Inflammatory macrophage treated with lipopolysaccharide for 1 hour (primary cell): ENCODE results near the gene ACSL5.
"Not testable (repeated sequence)": the region's sequence is repeated elsewhere in the genome, so short reads cannot be mapped to it uniquely, and the experiment has no call there.

ENCODE experiments used
- DNase-seq, 2 donors: peaks; one replicate each; pipeline ENCODE4 v3.0.0-alpha.2; 2020 to 2022

The ACSL5 gene

DNA sequence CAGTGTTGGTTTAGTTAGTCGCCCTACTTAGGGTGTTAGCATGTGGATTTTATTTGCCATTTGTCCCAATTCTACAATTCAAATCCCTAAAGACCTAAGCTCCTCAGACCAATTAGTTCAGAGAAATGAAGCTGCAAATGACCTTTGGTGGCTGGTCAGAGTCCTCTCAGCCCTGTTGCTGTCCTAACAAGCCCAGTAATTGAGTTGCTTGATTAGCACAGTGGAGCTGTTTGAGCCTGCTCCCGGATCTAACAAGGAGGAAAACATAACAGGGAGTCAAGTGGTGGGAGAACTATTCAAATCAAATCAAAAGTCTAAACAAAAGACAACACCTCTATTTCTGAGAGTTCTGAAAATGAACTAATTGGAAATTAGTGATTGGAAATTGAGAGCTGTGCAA, 50.7 kb downstream of the ACSL5 start:
- DNase-seq: no peak

DNA sequence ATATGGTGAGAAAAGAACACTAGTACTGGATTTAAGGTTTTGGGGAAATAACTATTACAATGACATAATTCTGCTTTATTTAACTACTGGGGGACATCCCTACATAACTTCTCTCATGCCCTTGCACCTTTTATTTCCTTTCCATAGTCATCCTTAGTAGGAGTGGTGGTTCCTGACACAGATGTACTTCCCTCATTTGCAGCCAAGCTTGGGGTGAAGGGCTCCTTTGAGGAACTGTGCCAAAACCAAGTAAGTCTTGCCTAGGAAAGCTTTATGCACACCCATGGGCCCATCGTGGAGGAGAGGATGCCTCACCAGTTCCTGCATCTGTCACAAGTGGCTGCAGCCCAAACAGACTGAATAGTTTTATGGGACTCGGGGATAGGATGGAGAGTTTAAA, 52.2 kb downstream of the ACSL5 start:
- peak; percentile 53 to 84 for DNase-seq

DNA sequence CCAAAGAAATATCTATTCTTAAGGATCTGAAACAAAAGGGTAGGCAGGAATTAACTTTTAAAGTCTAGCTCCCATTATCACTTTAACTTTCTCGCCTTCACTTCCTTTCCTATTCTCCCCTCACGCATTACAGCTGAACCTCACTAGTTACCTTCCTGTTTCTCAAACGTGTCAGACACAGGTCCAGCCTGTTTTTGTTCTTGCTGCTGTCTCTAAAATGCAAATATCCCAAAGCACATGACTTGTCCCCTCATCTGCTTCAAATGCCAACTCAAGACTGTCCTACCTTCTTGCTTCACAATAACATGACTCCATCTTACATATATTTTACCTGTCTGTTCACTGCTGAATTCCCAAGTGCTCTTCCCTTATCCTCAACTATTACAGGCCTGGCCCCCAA, 55.2 kb downstream of the ACSL5 start:
- no peak for DNase-seq

DNA sequence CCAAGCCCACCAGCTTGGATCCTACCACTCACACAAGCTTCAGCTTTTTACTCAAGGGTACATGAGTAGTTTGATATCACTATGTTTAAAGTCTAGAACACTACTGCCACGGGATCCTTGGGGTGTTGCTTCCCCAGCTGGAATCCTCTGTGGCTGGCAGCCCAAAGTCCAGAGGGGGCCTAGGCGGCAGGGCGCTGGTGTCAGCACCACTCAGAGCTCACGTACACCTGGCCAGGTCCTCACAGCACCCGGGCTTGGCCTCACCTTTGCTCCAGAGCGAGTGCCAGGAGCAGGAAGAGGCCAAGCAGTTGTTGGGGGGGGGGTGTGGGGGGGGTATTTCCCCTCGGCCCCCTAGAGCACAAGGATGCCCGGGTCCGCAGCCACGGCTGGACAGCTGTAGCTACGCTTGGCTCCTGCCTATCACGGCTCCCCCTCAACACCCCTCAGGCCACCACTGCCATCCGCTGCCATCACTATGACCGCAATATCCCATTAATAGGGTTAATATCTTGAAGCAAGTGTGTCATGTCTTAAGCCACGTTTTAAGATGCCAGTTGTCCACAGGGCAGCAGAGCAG, 55.8 kb downstream of the ACSL5 start:
- DNase-seq: no peak

DNA sequence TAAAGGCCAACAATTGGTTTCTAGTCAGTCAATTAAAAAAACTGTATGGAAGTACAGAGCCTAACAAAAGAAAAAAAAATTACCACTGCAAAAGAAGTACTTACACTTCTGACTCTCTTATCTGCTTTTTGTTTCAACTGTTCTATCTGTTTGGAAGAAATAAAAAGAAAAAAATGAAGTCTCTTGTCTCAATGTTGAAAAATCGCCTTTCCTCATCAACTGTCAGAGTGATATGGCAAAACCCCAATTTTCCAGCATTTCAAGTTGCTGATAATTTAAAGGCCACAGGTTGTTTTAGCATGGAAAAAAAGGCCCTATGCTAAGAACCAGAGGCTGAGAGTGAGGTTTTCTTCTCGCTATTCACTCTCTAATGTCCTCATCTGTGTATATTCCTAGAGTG, 59.2 kb downstream of the ACSL5 start:
- no peak for DNase-seq

DNA sequence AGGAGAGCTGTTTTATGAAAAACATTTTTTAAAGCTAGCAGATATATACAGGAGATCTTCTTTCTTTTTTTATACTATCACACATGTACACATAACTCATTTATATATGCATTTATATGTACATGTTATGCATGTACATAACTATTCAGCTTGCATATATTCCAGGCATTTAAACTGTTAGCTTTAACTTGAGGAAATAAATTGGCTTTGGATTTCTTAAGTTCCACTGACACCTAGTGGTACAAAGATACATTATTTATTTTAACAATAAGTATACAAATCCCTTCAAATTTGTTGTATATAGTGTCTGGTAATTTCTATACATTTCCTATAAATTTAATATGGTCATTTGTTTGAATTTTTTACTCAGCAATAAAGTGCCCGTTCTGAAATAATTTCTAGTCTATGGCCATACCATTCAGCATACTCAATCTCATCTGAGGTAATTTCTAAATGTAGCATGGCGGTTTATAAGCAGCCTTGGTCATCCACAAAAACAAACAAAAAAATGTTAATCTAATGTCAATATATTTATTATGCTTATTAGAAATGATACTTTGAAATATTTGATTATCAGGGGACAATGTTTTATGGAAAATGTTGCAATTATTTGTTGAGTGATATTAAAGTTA, 61.2 kb downstream of the ACSL5 start:
- peak; percentile 31 to 63 for DNase-seq

DNA sequence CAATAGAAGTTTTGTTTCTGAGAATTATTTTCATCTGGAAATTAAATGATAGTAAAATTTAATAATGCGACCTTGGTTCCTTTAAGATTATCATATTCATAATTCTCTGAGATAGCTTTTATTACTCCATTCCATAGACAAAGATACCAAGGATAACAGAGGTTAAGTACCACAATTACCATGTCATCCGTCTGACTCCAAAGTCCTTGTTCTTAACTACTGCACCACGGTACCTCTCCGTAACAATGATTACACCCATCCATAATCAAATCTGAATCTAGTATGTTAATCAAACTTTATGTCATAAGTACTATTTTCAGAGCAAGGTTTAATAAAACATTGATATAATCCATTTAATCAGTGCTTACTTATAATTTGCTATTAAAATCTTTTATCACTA, 64.4 kb downstream of the ACSL5 start:
- DNase-seq: no peak

DNA sequence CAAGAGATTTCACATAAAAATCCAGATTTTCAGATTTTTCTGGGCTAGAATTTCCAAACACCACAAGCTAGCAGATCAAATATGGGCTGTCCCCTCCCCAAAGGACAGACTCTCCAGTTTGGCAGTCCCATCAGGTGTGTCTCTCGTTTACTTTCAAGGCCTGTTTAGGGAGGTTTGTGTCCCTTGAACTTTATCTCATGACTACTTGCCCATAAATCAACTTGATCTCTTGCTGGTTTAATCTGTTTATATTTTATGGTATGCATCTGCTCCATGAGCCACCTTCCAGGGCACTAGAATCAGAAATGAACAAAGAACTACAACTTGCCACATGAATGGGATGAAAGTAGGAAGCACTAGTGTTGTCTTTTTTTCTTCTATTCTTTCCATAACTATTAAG, 67.6 kb downstream of the ACSL5 start:
- DNase-seq: no peak

DNA sequence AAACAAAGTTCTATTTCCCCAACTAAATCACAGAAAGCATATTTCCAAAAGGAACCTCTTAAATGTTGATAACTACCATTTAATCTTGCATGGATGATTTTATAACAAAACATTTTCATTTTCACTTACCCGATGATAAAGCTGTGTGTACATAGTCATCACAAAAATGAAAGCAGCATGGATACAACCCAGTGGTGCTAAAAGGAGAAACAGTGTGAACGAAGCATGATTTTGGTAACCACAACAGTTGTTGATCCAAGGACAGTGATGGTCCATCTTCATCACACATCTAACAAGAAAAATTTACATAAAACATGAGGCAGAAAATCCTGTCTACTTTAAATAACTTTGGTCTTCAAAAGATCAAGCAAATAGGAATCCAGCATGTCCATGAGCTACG, 68.1 kb downstream of the ACSL5 start:
- DNase-seq: no peak

DNA sequence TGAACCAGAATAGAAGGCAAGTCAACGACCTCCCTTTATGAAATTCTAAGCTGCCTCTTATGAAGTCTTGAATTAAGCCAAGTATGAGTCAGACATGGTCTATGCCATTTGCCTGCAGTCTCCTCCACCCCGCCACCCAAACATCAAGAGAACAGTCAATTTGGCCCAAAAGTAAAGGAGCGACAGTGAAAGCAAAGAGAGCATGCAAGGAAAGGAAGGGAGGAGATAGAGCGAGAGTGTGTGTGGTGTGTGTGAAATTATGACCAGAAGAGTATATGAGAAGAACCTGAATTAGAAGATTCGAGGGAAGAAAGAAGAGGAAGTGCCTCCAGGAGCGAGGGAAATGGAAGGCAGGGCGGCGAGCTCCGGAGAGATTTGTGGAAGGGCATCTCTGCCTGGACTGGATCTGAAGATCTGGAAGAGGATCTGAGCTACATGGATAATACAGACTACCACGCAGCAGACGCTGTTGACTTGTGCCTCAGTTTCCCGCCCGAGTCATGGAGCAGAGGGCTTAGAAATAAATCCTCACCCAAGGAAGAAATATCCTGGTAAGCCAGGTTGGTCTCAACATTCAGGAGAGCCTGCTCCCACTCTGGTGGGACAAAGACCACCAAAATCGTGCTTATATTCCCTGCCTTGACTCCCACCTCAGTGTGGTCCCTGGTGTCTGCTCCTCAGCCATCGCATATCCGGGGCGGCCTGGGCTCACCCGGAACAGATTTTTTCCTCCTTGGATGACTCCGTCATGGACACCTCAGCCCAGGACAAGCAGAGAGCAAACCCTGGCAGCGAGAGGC, 72.3 kb downstream of the ACSL5 start:
- peak; percentile 18 to 34 for DNase-seq

DNA sequence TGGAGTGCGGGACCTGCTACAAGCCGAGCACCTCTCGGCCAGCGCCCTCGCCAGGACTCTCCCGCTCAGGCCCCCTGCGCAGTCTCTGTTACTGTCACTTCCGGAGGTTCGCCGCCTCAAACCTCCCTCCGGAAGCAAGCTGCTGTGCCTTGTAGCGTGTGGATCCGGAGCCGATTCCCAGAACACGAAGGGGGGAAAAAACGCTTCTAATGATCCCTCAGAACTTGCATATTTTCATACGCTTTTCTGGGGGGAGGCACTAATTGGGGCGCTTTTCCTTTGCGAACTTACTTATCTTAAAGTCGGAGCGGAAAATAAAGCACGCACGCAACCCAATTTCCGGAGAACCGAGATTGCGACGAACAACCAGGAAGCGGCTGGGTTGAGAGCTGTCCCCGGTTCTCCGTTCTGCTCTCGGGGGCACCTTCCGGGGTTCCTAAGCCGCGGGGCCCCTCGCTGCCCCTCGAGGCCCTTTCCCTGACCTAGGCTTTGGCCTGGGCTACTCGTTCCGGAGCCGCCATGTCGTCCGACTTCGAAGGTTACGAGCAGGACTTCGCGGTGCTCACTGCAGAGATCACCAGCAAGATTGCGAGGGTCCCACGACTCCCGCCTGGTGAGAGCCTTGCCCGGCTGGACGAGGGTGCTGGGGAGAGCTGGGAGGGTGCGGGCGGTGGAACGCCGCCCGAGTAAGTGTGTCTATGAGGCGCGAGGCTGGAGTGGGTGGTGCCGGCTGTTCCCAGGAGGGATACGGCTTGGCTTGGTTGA, 73.1 kb downstream of the ACSL5 start, which contains the start of the genes VTI1A and ZDHHC6:
TSS of gene VTI1A (plus strand) at position 361 of the 765 bp plus-strand sequence. CDS start at position 520, 159 bp downstream.
TSS of gene ZDHHC6 (minus strand) at position 60 of the 765 bp plus-strand sequence. CDS start 1,478 bp downstream, outside the sequence.
- DNase-seq: peak; percentile 80 to 87

DNA sequence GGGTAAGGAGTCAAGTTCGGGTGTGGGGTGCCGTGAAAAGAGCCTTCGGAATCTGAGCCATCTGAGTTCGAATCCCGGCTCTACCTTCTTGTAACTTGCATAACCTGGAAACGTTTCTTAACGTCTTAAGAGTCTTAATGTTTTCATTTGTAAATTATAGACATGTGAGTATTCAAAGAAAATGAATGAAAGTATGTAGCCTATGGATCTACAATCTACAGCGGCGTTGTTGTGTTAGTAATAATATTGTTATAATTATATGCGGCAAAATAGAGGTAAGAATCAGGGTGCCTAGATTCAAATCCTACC, 73.7 kb downstream of the ACSL5 start:
- peak in 1 of 2 donors; percentile 40 for DNase-seq

DNA sequence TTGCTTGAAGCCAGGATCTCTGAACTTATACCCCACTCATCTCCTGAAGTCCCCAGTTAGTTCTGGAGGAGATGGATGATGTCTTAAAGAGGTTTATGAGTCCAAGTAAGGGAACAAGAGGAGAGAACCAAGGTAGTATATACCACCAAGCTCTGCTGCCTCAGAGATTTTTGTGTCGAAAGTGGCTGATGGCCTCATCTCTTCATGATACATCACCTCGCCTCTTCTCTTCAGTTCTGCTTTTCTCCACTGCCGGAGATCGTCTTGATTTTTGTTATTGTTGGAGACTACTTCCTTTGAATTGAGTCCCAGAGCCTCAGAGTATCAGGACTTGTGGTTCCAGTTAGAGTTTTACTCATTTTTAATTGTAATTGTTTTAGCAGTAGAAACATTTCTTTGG, 75.0 kb downstream of the ACSL5 start:
- peak; percentile 65 to 78 for DNase-seq

DNA sequence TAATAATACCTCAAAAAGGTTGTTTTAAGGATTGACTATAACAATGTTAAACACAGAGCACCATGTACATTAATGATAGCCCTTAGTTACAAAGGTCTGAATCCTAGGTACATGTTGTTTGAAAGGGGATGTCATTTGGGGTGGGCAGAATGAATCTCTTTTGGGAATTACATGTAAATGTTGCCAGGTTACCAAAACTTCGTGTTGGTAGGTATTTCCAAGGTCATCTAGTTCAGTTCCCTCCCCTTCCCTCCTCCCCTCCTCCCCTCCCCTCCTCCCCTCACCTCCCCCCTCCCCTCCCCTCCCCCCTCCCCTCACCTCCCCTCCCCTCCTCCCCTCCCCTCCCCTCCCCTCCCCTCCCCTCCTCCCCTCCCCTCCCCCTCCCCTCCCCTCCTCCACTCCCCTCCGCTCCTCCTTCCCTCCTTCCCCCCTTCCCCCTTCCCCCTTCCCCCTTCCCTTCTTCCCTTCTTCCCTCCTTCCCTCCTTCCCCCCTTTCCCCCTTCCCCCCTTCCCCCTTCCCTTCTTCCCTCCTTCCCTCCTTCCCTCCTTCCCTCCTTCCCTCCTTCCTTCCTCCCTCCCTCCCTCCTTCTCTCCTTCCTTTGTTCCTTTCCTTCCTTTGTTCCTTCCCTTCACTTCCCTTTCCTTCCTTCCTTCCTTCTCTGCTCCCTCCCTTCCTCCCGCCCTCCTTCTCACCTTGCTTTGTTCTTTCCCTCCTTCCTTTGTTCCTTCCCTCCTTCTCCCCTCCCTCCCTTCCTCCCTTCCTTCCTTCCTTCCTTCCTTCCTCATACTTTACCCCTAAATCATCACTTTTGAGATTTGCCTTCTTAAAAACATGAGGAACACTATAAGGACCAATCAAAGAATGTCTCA, 81.2 kb downstream of the ACSL5 start:
- DNase-seq: no peak

DNA sequence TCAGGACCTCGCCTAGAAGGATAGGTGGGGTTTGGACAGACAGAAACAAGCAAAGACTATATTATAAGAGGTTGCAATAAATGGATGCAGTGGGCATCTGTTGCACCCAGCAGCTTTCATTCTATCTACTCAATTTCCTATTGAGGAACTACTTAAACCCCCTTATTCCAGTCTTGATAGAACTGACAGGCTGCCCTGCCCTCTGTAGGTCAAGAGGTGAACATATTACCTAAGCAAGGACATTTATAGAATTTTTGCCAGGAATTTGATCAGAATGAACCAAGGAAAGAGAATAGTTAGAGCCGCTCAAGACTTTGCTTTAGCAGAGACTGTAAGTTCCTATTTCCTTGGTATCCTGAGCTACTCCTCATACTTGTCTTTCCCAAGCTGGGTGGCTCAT, 82.6 kb downstream of the ACSL5 start:
- peak in 1 of 2 donors; percentile 12 for DNase-seq

DNA sequence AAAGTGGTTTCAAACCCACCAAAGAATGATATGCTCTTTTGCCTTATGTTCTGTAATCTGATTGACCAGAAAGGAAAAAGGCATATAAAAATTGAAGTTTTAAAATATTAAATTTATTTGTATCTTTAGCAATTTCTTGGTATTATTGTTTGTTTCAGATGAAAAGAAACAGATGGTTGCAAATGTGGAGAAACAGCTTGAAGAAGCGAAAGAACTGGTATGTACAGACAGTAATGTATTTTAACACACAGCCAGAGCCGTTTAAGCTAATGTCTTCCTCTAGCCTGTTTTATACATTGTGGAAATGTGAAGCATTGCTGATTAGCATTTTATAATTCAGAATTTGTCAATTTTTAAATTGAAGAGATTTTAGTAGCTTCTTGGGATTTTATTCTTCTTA, 86.5 kb downstream of the ACSL5 start:
- DNase-seq: no peak

DNA sequence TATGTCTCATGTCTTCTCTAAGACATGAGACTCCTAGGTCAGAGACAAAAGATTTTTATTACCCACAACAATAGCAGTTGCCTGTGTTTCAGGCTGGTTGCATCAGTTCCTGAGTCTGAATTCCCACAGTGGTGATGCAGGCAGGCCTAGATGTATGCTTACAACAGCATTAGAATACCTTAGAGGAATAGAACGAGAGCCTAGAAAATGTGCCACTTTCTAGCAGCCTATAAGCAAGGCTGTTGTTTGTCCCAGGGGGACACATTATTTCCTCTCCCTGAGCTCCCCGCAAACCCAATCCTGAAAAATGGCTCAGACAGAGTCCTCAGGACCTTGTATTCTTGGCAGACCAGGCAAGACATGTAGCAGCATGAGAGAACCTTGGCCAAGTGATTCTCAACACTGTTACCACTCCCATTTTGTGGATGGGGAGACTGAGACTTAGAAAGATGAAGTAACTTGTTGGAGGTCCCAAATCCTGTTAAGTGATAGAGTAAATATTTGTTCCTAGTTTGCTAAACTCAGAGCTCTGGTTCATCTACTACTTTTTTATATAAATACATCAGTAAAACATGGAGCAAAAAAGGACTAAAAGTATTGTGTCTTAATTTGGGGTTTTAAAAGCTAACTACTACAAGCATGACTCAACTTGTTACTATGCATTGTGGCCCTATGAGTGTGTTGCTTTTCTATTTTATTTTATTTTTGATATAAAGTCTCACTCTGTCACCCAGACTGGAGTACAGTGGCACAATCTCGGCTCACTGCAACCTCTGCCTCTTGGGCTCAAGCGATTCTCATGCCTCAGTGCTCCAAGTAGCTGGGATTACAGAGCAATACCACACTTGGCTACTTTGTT, 87.3 kb downstream of the ACSL5 start:
- peak; percentile 14 to 62 for DNase-seq

DNA sequence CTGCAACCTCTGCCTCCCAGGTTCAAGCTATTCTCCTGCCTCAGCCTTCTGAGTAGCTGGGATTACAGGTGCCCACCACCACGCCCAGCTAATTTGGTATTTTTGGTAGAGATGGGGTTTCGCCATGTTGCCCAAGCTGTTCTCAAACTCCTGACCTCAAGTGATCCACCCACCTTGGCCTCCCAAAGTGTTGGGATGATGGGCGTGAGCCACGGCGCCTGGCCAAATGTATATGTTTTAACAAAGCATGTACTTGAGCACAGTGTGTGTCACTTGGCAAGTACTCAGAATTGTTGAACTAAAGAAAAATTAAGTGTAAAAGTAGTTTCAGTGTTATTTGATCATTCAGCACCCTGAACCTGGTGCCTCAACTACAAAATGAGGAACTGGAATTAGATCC, 90.2 kb downstream of the ACSL5 start:
- DNase-seq: not testable (repeated sequence)

DNA sequence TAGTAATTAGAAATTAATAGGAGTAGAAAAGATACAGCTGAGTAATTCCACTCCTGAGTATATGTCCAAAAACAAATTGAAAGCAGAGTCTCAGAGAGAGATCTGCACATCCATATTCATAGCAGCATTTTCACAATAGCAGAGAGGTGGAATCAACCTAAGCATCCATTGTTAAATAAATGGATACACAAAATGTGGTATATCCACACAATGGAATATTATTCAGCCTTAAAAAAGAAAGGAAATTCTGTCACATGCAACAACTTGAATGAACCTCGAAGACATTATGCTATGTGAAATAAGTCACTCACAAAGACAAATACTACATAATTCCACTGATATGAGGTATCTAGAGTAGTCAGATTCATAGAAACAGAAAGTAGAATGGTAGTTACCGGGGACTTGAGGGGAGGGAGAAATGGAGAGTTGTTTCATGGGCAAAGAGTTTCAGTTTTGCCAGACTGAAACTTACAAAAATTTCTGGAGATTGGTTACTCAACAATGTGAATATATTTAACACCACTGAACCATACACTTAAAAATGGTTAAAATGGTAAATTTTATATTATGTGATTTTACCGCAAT, 91.5 kb downstream of the ACSL5 start:
- DNase-seq: no peak

DNA sequence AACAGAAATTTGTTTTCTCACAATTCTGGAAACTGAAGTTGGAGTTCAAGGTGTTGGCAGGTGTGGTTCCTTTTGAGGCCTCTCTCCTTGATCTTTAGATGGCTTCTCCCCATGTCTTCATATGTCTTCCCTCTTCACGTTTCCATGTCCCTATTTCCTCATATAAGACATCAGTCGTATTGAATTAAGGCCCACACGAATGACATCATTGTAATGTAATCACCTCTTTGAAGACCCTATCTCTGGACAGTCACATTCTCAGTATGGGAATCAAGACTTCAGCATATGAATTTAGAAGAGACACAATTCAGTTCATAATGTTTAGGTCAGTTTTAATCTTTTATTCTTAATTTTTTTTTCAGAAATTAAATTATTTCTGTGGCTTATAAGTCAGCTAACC, 92.9 kb downstream of the ACSL5 start:
- no peak for DNase-seq

DNA sequence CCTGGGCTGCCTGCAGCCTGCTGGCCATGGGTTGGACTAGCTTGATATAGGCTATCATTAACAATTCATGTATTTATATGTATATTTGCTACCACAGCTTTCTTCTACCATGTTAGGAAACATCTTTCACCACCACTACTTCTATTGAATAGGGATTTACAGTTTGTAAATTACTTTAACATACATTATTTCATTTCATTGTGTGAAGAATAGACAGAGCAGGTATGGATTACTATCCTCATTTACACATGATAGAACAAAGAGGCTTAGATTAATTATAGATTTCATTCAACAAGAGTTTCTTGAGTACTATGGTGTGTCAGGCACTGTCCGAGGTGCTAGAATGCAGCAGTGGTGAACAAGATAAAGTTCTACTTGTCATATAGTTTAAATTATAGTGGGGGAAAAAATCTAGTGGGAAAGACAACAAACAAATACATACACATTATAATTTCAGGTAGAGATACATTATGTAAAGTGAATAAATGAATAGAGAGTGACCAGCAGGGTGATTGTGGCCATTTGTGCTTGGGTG, 93.7 kb downstream of the ACSL5 start:
- no peak for DNase-seq
